Esophagus squamous epithelium (tissue), 4 donors: ENCODE data around the gene DDX54.

Experiments
- CTCF ChIP-seq, 6 experiments: fragments of 450-650 bp in 4 of 6; fragments of 200-600 bp in 2 of 6; sonication (generic) in 2 of 6; IDR thresholded peaks; one replicate each; pipeline ENCODE4 v1.5.1; 2016 to 2019; ENCODE audit warnings: antibody characterized with exemption in 6 of 6, mild to moderate bottlenecking in 4 of 6, moderate library complexity in 4 of 6
- POLR2A ChIP-seq, 4 donors: fragments of 450-650 bp; IDR thresholded peaks; one replicate each; pipeline ENCODE4 v1.6.1; 2017; ENCODE audit warnings: antibody characterized with exemption in 4 of 4, mild to moderate bottlenecking in 4 of 4, moderate library complexity in 3 of 4

- TF ChIP-seq CTCF (IDR thresholded peaks at IDR 0.05) (no peak), POLR2A (IDR thresholded peaks at IDR 0.05) (no peak)
Measured at GRCh38 chr12:113231235-113232088, 46.2 kb upstream of the DDX54 start.
